Suppressor macrophage treated with lipopolysaccharide for 4 hours (primary cell): ENCODE measurements around the gene ZNF593.

Experiments used
- DNase-seq: peaks from one replicate; pipeline ENCODE4 v3.0.0-alpha.2; 2020

ZNF593 gene

GRCh38 chr1:26171084-26172072 lies 1.7 kb downstream of the ZNF593 start, which contains the start of gene ZNF593OS:
Gene ZNF593OS (minus strand): TSS chr1:26171832. CDS start chr1:26171661, 171 bp downstream.
- DNase-seq: no peak

GRCh38 chr1:26175346-26175745 lies 5.6 kb downstream of the ZNF593 start:
- no peak for DNase-seq

- no peak for DNase-seq
Measured at GRCh38 chr1:26177182-26177684, 7.5 kb downstream of the ZNF593 start, which contains the start of gene CNKSR1. Gene CNKSR1 (plus strand): TSS chr1:26177491. CDS start chr1:26177548, 57 bp downstream.

GRCh38 chr1:26180010-26180506 lies 10.3 kb downstream of the ZNF593 start:
- no peak for DNase-seq

GRCh38 chr1:26181586-26182382 lies 12.1 kb downstream of the ZNF593 start:
- DNase-seq: no peak

- no peak for DNase-seq
Measured at GRCh38 chr1:26182383-26182696, 12.6 kb downstream of the ZNF593 start.

GRCh38 chr1:26184086-26184485 lies 14.4 kb downstream of the ZNF593 start:
- DNase-seq: no peak

- DNase-seq: no peak
Measured at GRCh38 chr1:26184883-26185282, 15.2 kb downstream of the ZNF593 start.

- DNase-seq: no peak
Measured at GRCh38 chr1:26187882-26188281, 18.2 kb downstream of the ZNF593 start.

GRCh38 chr1:26188477-26188876 lies 18.8 kb downstream of the ZNF593 start:
- DNase-seq: no peak

GRCh38 chr1:26189331-26189730 lies 19.6 kb downstream of the ZNF593 start:
- DNase-seq: no peak

- no peak for DNase-seq
Measured at GRCh38 chr1:26189751-26190275, 20.1 kb downstream of the ZNF593 start.

GRCh38 chr1:26190373-26190987 lies 20.8 kb downstream of the ZNF593 start, which contains the start of gene CATSPER4:
Gene CATSPER4 (plus strand): TSS chr1:26190602. CDS start chr1:26190628, 26 bp downstream.
- no peak for DNase-seq

GRCh38 chr1:26191739-26192138 lies 22.0 kb downstream of the ZNF593 start:
- no peak for DNase-seq

GRCh38 chr1:26195805-26196204 lies 26.1 kb downstream of the ZNF593 start:
- no peak for DNase-seq

GRCh38 chr1:26197301-26197700 lies 27.6 kb downstream of the ZNF593 start:
- DNase-seq: no peak

GRCh38 chr1:26197813-26198212 lies 28.1 kb downstream of the ZNF593 start:
- DNase-seq: no peak

GRCh38 chr1:26200413-26200812 lies 30.7 kb downstream of the ZNF593 start:
- no peak for DNase-seq

GRCh38 chr1:26203642-26204318 lies 34.1 kb downstream of the ZNF593 start:
- no peak for DNase-seq

- DNase-seq: no peak
Measured at GRCh38 chr1:26210147-26210870, 40.6 kb downstream of the ZNF593 start.

- DNase-seq: no peak
Measured at GRCh38 chr1:26212726-26213125, 43.0 kb downstream of the ZNF593 start.
